GM21737 (cell line): ENCODE measurements around the gene HK1.
"Not testable (repeated sequence)": the region's sequence is repeated elsewhere in the genome, so short reads cannot be mapped to it uniquely, and the experiment has no call there.

Experiments used
- ATAC-seq: cut with Tn5 transposase; IDR thresholded peaks from one replicate; pipeline ENCODE4 v1.9.1; 2021; ENCODE audit warnings: mild to moderate bottlenecking, moderate library complexity; ENCODE audit not compliant: unreplicated experiment

Gene HK1

DNA sequence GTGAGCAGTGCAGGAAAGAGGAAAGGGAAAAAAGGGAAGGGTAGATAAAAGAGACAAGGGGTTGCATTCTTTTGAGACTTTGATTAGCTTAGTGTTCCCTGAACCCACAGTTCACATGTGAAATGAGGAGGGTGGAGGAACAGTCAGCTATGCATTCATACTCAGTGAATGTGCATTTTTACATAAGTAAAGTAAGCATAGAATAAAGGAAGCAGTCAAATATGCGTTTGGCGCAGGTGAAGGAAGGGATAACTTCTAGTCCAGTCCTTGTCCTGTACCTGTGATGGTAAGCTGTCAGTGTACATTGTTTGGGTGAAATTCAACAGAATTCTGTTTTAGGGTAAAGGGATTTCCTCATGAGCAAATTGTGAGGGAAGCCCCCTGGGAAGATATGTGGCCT is 28.1 kb downstream of the HK1 start:
- ATAC-seq: no peak

- no peak for ATAC-seq
Observed at GRCh38 chr10:69307434-69307833, 29.1 kb downstream of the HK1 start.

GRCh38 chr10:69308304-69308703 is 30.0 kb downstream of the HK1 start:
- ATAC-seq: not testable (repeated sequence)

DNA sequence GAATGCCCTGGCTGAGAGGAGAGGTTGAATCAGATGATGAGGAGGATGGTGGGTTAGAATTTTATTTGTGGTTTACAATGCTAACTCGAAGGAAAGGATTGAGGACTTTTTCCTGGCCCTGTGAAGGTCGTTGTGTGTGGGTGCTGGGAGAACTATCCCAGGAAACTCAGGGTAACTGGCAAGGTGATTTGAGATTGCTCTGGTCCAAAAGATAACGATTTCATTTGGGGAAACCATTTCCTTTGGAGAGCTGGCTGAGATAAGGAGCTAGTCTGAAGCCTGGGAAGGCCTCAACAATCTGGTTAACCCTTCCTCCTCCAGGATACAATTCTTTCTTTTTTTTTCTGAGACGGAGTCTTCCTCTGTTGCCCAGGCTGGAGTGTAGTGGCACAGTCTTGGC is 33.0 kb downstream of the HK1 start:
- ATAC-seq: no peak

GRCh38 chr10:69312528-69312927 is 34.2 kb downstream of the HK1 start:
- no peak for ATAC-seq

GRCh38 chr10:69315100-69315542 is 36.8 kb downstream of the HK1 start:
- ATAC-seq: no peak

DNA sequence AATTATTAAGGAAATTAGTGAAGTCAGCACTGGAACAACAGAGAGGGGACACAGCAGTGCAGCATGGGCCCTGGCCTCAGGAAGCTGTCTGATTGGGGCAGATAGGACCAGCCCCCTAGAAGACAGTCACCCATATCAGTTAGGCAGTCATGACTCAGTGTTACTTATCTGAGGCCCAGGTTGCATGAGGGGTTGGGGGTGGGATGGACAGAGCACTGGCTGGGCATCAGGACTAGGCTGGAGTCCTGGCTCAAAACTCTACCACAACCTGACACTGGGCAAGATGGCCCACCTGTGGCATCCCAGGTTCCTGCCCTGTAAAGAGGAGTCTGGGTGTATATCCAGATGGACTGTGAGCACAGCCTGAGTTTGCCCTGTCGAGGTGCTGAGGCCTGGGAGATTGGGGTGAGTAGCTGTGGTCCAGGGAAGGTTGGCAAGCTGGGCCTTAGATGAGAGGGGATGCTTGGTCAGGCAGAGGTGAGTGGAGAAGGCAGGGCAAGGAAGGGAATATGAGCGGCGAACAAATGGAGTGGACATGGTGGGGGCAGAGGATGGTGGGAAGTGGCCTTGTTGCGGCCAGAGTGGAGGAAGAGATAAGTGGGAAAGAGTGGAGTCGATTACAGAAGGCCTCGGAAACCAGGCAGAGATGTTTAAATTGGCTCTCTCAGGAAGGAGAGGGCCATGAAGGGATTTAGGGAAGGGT is 37.5 kb downstream of the HK1 start:
- no peak for ATAC-seq

DNA sequence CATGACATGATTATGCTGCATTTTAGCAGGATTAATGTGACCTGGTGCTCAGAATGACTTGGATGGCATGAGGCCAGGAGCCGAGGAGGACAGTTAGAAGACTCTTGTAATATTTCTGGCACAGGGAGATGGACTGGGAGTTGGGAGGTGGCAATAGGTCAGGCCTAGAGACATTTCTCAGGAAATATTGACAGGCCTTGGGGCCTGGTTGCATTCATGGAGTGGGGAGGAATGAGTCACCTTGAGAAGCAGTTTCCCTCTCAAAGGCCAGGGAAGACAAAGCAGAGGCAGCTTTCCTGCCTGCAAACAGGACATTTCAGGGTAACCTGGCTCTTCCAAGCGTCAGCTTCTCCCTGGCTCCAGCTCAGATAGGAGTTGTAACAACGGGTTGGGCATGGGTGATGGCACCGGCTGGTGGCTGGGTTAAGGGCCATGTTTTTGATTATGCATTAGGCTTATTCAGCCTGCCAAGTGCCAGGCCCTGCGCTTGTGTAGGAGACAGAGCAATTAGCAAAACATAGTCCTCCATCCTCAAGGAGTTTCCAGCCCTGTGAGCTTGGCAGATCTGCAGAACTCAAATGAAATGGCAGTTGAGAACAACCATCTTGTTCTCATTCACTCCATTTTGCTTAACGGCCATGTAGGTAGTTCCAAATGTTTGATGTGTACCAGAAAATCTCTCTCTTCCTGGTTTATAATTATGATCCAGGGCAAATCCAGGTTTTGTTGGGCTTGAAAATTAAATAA is 38.2 kb downstream of the HK1 start:
- no peak for ATAC-seq

- ATAC-seq: peak; percentile 35
Observed at GRCh38 chr10:69317175-69317604, 38.9 kb downstream of the HK1 start.

DNA sequence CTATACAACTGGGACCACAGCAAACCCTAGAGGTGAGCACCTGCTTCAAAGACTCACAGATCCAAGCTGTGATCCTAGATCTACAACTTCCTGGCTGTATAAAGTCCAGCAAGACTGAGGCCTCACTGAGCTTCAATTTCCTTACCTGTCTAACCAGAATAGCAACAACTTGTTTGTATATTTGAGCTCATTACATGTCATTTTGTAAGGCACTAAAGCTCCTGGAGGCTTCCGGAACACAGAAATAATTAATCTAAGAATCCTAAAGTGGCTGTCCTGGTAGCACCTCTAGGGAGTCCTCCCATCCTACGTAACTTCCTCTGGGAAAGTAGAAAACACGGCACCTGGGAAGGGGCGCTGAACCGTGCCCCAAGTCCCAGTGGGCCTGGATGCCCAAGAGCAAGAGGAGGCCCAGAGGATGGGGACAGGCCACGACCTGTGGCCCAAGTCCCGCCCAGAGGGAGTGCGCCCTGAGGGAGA is 39.4 kb downstream of the HK1 start:
- ATAC-seq: peak; percentile 24

DNA sequence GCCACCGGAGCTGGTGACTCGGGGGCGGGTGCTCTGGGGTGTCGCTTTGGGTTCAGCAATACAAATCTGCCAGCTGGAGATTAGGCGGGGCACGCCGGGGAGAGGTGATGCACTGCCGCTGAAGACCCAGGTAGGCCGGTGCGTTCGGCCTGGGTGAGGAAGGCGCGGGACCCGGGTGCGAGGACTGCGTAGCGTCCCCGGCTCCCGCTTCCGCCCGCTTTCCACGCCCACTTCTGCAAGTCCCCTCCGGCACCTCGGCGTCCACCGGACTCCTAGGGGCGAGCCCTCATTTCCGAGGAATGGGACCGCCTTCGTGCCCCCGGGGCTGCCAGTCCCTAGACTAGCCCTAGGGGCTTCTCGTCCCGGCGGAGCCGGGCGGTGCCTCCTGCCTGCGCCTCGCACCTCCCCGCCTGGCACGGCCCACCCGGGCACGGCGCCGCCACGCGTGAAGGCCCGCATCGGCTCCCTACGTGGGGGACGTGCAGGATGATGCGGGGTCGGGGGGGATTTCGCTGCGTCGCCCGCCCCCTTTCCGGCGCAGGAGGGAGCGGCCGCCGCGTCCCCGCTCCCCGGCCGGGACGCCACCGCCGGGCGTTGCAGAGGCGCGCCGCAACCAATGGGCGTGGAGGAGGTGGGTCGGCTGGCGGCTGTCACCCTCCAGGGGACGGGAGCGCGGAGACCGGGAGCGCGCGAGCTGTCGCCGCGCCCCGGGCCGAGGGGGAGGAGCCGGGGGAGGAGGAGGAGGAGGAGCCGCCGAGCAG is 40.0 kb downstream of the HK1 start:
- peak; percentile 82 for ATAC-seq

- peak; percentile 10 for ATAC-seq
Observed at GRCh38 chr10:69318867-69319727, 40.8 kb downstream of the HK1 start.

DNA sequence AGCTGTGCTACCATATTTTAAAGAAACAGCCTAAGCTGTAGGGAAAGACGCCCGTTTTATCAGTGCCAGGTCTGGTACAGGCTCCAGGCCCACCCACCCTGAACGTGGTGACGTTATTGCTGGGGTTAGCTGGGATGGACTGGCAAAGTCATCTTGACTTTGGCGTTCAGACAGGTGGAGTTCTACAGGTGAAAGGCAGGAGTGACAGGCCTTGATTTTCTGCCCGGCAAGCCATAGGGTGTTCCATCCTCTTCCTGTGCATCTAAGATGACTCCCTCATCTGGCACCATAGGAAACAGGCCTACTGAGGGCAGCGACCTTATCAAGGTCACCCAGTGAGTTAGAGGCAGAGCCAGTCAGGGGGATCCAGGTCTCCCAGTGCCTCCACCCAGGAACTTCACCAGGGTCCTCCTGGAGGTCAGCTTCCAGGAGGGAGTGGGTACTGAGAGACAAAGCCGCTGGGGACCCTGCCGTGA is 41.6 kb downstream of the HK1 start:
- no peak for ATAC-seq

- ATAC-seq: no peak
Observed at GRCh38 chr10:69320521-69320920, 42.2 kb downstream of the HK1 start.

- no peak for ATAC-seq
Observed at GRCh38 chr10:69321039-69321715, 42.9 kb downstream of the HK1 start.

DNA sequence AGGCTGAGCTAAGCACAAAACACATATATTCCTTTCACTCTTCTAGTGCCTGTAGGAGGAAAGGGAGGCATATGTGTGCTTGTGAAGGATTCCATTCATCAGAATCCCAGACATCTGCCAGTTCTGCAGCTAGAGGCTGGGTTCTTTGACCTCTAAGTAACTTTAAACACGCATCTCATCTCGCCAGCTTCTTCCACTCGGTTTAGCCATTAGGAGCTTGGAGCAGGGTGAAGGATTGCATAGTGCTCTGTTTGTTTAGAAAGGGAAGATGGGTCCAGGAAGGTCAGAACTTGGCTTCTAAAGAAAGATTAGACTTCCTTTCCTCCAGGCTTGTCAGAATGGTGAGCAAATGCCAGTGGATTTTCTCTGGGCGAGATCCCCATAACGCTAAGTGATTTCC is 43.6 kb downstream of the HK1 start:
- ATAC-seq: no peak

GRCh38 chr10:69322346-69322745 is 44.0 kb downstream of the HK1 start:
- not testable (repeated sequence) for ATAC-seq

DNA sequence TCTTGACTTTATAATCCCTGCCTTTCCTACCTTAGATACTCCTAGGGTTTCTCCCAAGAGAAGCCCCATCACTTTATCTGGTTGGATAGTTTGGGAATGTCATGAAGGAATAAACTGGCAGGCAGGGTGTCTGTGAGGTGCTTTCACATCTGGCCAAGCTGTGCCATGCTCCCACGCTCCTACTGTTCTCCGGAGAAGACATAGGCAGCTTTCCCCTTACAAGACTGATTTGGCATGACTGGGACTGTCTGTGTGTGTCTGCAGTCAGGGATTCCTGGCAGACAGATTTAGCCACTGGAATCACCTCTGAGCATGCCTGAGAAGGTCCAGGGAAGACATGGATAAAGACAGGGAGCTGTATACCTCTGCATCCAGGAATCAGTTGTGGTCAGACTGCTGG is 45.3 kb downstream of the HK1 start:
- ATAC-seq: no peak

GRCh38 chr10:69324583-69324982 is 46.3 kb downstream of the HK1 start:
- ATAC-seq: no peak
